ENCODE results near the gene NRAP. TPM values are rescaled to one million over a fixed set of nuclear protein-coding genes. Genes with fewer than 3 reads are reported as not detected.

Gene NRAP
- total and polyA plus RNA-seq, 10 of the 15 experiments (the other 5 are each of a cell fraction or from before 2014, with no cell fraction given): not detected

- H3K27me3 ChIP-seq (replicated peaks in 1 of 2; ENCODE audit: control insufficient read depth in 2 of 2, insufficient read depth in 2 of 2, low read length in 1 of 2): peaks cover 0 to 3% of the 10 kb centered on the region in 2 experiments; a peak in 2 of 4 replicates
- no peaks in the 10 kb centered on the region for H3K4me1 ChIP-seq (ENCODE audit: control insufficient read depth, insufficient read depth, low read length)
- H3K4me3 ChIP-seq: no peak overlapping the region
- no TSS peak for BruUV-seq (replicated peaks)
- no peaks in the 10 kb centered on the region for H3K9me3 ChIP-seq (replicated peaks; ENCODE audit: control insufficient read depth, insufficient read depth, low read length)
- no peak overlapping the region for H3K4me2 ChIP-seq (ENCODE audit: control insufficient read depth, insufficient read depth)
- CTCF ChIA-PET: no interaction called here
- DNase-seq (ENCODE audit: low read depth, low spot score) (no peak), FAIRE-seq (no peak), ATAC-seq (no peak)
- H3K9ac ChIP-seq (ENCODE audit: control insufficient read depth, insufficient read depth, low read length): no peak overlapping the region
- H2AFZ ChIP-seq (ENCODE audit: control insufficient read depth, low read depth, low read length): no peak overlapping the region
- intact Hi-C loops (cut with micrococcal nuclease; ENCODE audit: unreplicated experiment) (no loop called here), in situ Hi-C loops (cut with MboI) (no loop called here)
- H3K27ac ChIP-seq (ENCODE audit: control insufficient read depth, insufficient read depth): no peak overlapping the region
- SMC1A ChIA-PET (ENCODE audit: uncharacterized antibody, unreplicated experiment): no interaction called here
- H4K20me1 ChIP-seq (ENCODE audit: control insufficient read depth, insufficient read depth): no peaks in the 10 kb centered on the region
- POLR2A ChIA-PET: no interaction called here
- TF ChIP-seq REST (IDR thresholded peaks at IDR 0.05; ENCODE audit: low read depth, low read length): no peak
- TF ChIP-seq EED (IDR thresholded peaks at IDR 0.05; ENCODE audit: low read depth): no peak
- TF ChIP-seq HDAC6 (IDR thresholded peaks at IDR 0.05; ENCODE audit: unreplicated experiment): no peak
- no peak for TF ChIP-seq WRNIP1 (IDR thresholded peaks at IDR 0.05; ENCODE audit: borderline replicate concordance, low read depth, low read length)
- no peak for TF ChIP-seq TAF1 (IDR thresholded peaks at IDR 0.05; ENCODE audit: borderline replicate concordance, low read depth, low read length)
- no peak for TF ChIP-seq NRF1 (conservative IDR thresholded peaks at IDR 0.05; ENCODE audit: low read depth, low read length)
- TF ChIP-seq HCFC1 (IDR thresholded peaks at IDR 0.05; ENCODE audit: low read length): no peak
- no peak for TF ChIP-seq IRF4 (IDR thresholded peaks at IDR 0.05; ENCODE audit: low read depth, low read length)
- TF ChIP-seq MTA3 (IDR thresholded peaks at IDR 0.05; ENCODE audit: borderline replicate concordance, low read length): no peak
- TF ChIP-seq ZNF217 (IDR thresholded peaks at IDR 0.05): no peak
- no peak for TF ChIP-seq DPF2 (IDR thresholded peaks at IDR 0.05)
- TF ChIP-seq MEF2A (IDR thresholded peaks at IDR 0.05; ENCODE audit: insufficient read depth, low read depth, low read length): no peak
- WGBS (ENCODE audit: insufficient coverage, insufficient replicate concordance, low lambda C conversion rate, missing lambda C conversion rate): 34% methylated on average over 12 of the region's 12 CpGs
- H3K79me2 ChIP-seq (ENCODE audit: control insufficient read depth, insufficient read depth, low read length): no peaks in the 10 kb centered on the region
- no peaks in the 10 kb centered on the region for H3K36me3 ChIP-seq (ENCODE audit: control insufficient read depth in 2 of 2, insufficient read depth in 2 of 2, low read length in 1 of 2)
- RAD21 ChIA-PET (ENCODE audit: unreplicated experiment): no interaction called here
Measured at GRCh38 chr10:113590581-113590980, 73.3 kb downstream of the NRAP start.

Data from GM12878 (cell line).